ENCODE results near the gene TMEM131.
A peak's percentile ranks its signal among the peaks of the same experiment; 100 is the strongest.
"Not testable (repeated sequence)": the region's sequence is repeated elsewhere in the genome, so short reads cannot be mapped to it uniquely, and the experiment has no call there.

TMEM131 gene

GRCh38 chr2:97718051-97718882 lies 277.5 kb downstream of the TMEM131 start:
- peak; percentile 89 for DNase-seq

- DNase-seq: no peak
These were observed 278.1 kb downstream of the TMEM131 start for GRCh38 chr2:97717613-97717995.

- DNase-seq: no peak
These were observed 278.8 kb downstream of the TMEM131 start for GRCh38 chr2:97716695-97717612.

GRCh38 chr2:97715951-97716694 lies 279.6 kb downstream of the TMEM131 start:
- no peak for DNase-seq

- no peak for DNase-seq
These were observed 280.6 kb downstream of the TMEM131 start for GRCh38 chr2:97714950-97715652.

GRCh38 chr2:97714084-97714949 lies 281.4 kb downstream of the TMEM131 start:
- DNase-seq: peak; percentile 52

GRCh38 chr2:97713296-97714083 lies 282.3 kb downstream of the TMEM131 start, which contains the start of gene ZAP70:
TSS of gene ZAP70 (plus strand) at chr2:97713576. CDS start at chr2:97724037, 10,461 bp downstream.
- DNase-seq: peak; percentile 83

- DNase-seq: peak; percentile 39
These were observed 283.0 kb downstream of the TMEM131 start for GRCh38 chr2:97712693-97713295.

- DNase-seq: not testable (repeated sequence)
These were observed 283.6 kb downstream of the TMEM131 start for GRCh38 chr2:97712175-97712574.

GRCh38 chr2:97711394-97711711 lies 284.4 kb downstream of the TMEM131 start:
- no peak for DNase-seq

GRCh38 chr2:97708608-97709007 lies 287.1 kb downstream of the TMEM131 start:
- no peak for DNase-seq

GRCh38 chr2:97708048-97708380 lies 287.7 kb downstream of the TMEM131 start:
- no peak for DNase-seq

GRCh38 chr2:97707362-97708047 lies 288.2 kb downstream of the TMEM131 start:
- DNase-seq: no peak

- DNase-seq: no peak
These were observed 288.9 kb downstream of the TMEM131 start for GRCh38 chr2:97706708-97707345.
